T-helper 17 cell (primary cell): ENCODE data around the gene ORC4. TPM values are rescaled to one million over a fixed set of nuclear protein-coding genes. Genes with fewer than 3 reads are reported as not detected.
A peak's percentile ranks its signal among the peaks of the same experiment; 100 is the strongest.

Source experiments
- ATAC-seq: fragments of 150-1000 bp; cut with Tn5 transposase; 2 replicates; pipeline ENCODE4 v1.10.0; 2021; ENCODE audit warnings: mild to moderate bottlenecking, moderate library complexity
- DNase-seq, 3 donors: peaks; one replicate each; pipeline versions ENCODE4 v3.0.0 to v3.0.0-alpha.2; 2020 to 2021
- H3K9me3 ChIP-seq: one replicate; pipeline ENCODE4 v1.7.0; 2013; ENCODE audit warnings: low read length, mild to moderate bottlenecking; ENCODE audit not compliant: control insufficient read depth, poor library complexity, severe bottlenecking
- H3K27ac Mint-ChIP-seq: one replicate; pipeline ENCODE4 v1.8.0; 2022; ENCODE audit warnings: mild to moderate bottlenecking, moderate library complexity, mixed read lengths
- H3K27me3 Mint-ChIP-seq: one replicate; pipeline ENCODE4 v1.8.0; 2022; ENCODE audit warnings: mixed read lengths
- H3K36me3 Mint-ChIP-seq: one replicate; pipeline ENCODE4 v1.8.0; 2022; ENCODE audit warnings: low read depth, mixed read lengths
- H3K4me1 Mint-ChIP-seq: one replicate; pipeline ENCODE4 v1.8.0; 2022; ENCODE audit warnings: mild to moderate bottlenecking, mixed read lengths
- H3K4me3 Mint-ChIP-seq: one replicate; pipeline ENCODE4 v1.8.0; 2022; ENCODE audit warnings: mild to moderate bottlenecking, moderate library complexity, mixed read lengths
- total RNA-seq, 4 donors: library from RNA in 2 of 4; stranded (reverse) in 2 of 4; gene quantifications; one replicate each; pipeline ENCODE4 v1.2.3 and lab custom pipeline; 2022 to 2026

Gene ORC4
- 10 to 100 TPM; 29.5 to 32.7 TPM for total RNA-seq
- 32.4 to 36.5 reads per million in 2 donors for total RNA-seq (lab: John Stamatoyannopoulos, UW)

DNA sequence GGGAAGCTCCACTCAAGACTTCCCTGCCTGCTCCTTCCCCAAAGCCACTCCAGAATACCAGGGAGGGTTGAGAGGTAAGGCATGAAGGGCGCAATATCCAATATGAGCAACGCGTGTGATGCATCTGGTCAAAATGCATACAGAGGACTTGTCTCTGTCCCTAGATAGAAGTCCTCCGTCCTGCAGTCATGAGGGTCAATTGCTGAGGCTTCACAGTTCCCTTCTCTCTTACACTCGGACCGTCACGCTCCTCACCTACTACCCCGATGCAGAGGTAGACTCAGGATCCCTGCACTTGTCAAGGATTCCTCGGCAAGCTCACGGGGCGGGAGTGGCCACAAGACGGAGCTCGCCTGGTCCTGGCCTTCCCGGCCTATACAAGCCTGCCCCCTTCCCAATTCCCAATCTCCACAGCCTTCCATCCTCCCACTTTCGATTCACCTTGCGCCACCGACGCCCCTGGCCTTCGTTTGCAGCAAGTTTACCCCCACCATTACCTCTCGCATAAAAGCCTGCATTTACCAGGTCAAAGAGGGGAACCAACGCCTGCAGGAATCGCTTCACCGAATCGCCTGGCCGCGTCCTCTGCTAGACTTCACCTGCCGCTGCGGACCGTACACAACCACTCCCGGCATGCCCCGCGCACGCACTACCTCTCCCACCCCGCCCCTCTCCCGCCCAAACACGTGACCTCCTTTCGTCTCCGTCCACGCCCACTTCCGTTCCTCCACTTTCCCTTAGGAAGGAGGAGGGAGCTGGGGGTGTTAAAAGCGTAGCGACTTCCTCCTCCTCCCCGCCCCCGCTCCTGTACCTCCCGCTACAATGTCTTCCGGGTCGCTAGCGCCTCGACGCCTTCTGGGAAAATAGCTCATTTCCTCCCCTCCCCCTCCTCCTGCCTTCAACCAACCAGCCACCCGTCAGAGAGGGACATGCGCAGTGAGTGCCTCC is at the start of gene ORC4:
ORC4 (minus strand) TSS at position 627 of the 948 bp plus-strand sequence. CDS start 44,779 bp downstream, outside the sequence.
- H3K27me3 Mint-ChIP-seq: no peaks in the 10 kb centered on the region
- ATAC-seq (peak; percentile 91), DNase-seq (peak; percentile 85 to 96 (median 92))
- peaks cover 5% of the 10 kb centered on the region for H3K36me3 Mint-ChIP-seq
- no peaks in the 10 kb centered on the region for H3K9me3 ChIP-seq
- H3K4me1 Mint-ChIP-seq: peaks cover 37% of the 10 kb centered on the region
- peak within 1 kb of the TSS; percentile 97 for H3K27ac Mint-ChIP-seq
- H3K4me3 Mint-ChIP-seq: peak within 1 kb of the TSS; percentile 100

DNA sequence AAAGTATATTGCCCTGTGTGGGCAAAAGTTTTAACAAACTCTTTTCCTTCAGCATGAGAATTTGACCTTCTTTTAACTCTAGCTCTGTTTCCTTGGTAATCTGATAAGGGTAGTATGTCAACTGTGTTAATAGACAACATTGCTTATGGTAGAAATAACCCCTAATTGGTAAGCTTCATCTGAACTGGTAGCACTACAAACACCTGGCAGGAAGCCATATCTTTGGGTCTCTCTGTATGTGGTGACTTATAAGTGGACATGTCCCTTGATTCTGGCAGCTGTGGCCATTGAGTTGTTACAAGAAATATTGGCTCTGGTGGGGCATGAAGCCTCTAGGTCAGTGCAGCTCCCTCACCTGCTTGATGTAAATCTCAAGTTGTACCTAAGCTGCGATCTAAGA is 47.3 kb upstream of the ORC4 start:
- DNase-seq: no peak
- no peaks in the 10 kb centered on the region for H3K9me3 ChIP-seq
- H3K27ac Mint-ChIP-seq: no peak overlapping the region
- no peaks in the 10 kb centered on the region for H3K4me1 Mint-ChIP-seq
- no peaks in the 10 kb centered on the region for H3K27me3 Mint-ChIP-seq
- H3K4me3 Mint-ChIP-seq: no peak overlapping the region
- H3K36me3 Mint-ChIP-seq: no peaks in the 10 kb centered on the region
- ATAC-seq: no peak

DNA sequence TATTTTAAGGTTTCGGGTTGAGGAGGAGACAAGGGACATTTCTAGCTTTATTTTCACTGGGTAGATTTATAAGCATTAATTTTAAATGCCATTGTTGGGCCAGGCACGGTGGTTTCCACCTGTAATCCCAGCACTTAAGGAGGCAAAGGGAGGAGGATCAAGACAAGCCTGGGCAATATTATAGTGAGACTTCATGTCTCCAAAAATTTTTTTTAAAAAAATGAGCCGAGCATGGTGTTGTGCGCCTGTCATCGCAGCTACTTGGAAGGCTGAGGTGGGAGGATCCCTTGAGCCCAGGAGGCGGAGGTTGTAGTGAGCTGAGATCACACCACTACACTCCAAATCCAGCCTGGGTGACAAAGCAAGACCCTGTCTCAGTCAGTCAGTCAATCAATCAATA is 45.4 kb upstream of the ORC4 start:
- Mint-ChIP-seq H3K27me3 (no peaks in the 10 kb centered on the region), H3K4me3 (no peak overlapping the region)
- no peak for ATAC-seq

DNA sequence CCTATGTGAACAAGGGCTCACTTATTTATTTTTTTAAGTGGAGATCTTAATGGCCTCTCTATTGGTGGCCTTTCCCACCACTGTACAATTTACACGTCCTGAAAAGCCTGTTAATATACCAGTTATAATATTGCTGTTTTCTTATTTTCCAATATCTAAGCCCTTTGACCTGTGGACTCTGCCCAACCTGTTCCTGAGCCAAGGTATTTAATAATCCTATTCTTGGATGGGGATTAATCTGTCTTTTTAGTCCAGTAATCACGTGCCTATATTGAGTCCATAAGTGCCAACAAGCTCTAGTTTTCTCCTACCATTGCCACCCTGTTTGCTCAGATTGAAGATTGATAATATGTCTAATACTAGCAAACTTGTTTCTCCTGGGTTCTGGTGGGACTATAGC is 43.1 kb upstream of the ORC4 start:
- no peak for ATAC-seq

More for the DNA sequence above, 45.4 kb upstream of the ORC4 start:
- H3K9me3 ChIP-seq: no peaks in the 10 kb centered on the region
- no peaks in the 10 kb centered on the region for H3K4me1 Mint-ChIP-seq
- H3K36me3 Mint-ChIP-seq: no peaks in the 10 kb centered on the region
- no peak for DNase-seq
- no peak overlapping the region for H3K27ac Mint-ChIP-seq

GRCh38 chr2:148058641-148059040 is 38.1 kb upstream of the ORC4 start:
- no peaks in the 10 kb centered on the region for H3K9me3 ChIP-seq
- ATAC-seq (no peak), DNase-seq (no peak)
- Mint-ChIP-seq H3K27me3 (no peaks in the 10 kb centered on the region), H3K4me3 (no peak overlapping the region), H3K4me1 (peaks cover 5% of the 10 kb centered on the region), H3K27ac (no peak overlapping the region), H3K36me3 (no peaks in the 10 kb centered on the region)

More for the DNA sequence above, 43.1 kb upstream of the ORC4 start:
- no peaks in the 10 kb centered on the region for H3K9me3 ChIP-seq
- H3K4me1 Mint-ChIP-seq: no peaks in the 10 kb centered on the region
- no peak overlapping the region for H3K27ac Mint-ChIP-seq
- no peak overlapping the region for H3K4me3 Mint-ChIP-seq
- H3K36me3 Mint-ChIP-seq: no peaks in the 10 kb centered on the region
- no peaks in the 10 kb centered on the region for H3K27me3 Mint-ChIP-seq
- DNase-seq: no peak

GRCh38 chr2:148052687-148053086 is 32.1 kb upstream of the ORC4 start:
- H3K4me3 Mint-ChIP-seq: no peak overlapping the region
- peaks cover 4% of the 10 kb centered on the region for H3K36me3 Mint-ChIP-seq
- H3K9me3 ChIP-seq: no peaks in the 10 kb centered on the region
- DNase-seq: no peak
- H3K27me3 Mint-ChIP-seq: no peaks in the 10 kb centered on the region
- peaks cover 10% of the 10 kb centered on the region for H3K4me1 Mint-ChIP-seq
- no peak overlapping the region for H3K27ac Mint-ChIP-seq
- no peak for ATAC-seq

GRCh38 chr2:148049284-148049683 is 28.7 kb upstream of the ORC4 start:
- Mint-ChIP-seq H3K27ac (no peak overlapping the region), H3K4me3 (no peak overlapping the region), H3K4me1 (peaks cover 17% of the 10 kb centered on the region)

DNA sequence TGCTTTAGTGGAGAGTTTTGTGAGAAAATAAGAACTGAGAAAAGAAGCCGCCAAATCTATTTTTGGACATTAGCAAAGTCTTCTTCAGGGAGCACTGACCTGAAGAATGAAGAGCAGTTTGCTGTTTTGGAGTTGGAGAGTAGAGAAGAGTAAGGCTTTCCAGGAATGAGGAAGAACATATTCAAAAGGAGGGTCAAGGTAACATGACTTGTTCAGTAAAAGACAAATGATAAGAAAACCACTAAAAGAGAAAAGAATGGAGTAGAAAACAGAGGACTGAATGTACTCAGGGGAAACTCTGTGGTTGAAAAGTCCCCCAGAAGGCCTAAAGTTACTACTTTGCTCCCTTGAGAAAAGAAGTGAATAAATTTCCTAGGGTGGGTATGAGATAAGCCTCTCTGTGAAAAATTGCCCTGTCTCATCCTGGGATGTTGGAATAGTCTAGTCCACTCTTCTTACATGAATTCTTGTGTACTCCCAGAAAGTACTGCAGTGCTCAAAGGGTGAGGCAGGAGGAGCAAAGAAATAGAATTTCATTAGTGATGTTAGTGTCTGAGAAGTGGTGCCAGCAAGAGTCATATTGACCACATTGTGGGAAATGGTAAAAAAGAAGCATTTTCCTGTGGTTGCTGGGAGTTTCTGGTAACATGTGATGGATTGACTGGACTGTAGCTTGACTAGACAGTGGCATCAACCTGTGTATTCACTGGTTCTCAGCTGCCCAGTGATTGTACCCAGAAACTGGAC is 28.1 kb upstream of the ORC4 start:
- no peaks in the 10 kb centered on the region for H3K27me3 Mint-ChIP-seq
- peaks cover 4% of the 10 kb centered on the region for H3K36me3 Mint-ChIP-seq
- no peak for ATAC-seq
- H3K27ac Mint-ChIP-seq: peak overlapping the region; percentile 59
- no peak for DNase-seq
- H3K4me3 Mint-ChIP-seq: no peak overlapping the region
- H3K9me3 ChIP-seq: no peaks in the 10 kb centered on the region
- H3K4me1 Mint-ChIP-seq: peaks cover 17% of the 10 kb centered on the region

More at GRCh38 chr2:148049284-148049683, 28.7 kb upstream of the ORC4 start:
- no peaks in the 10 kb centered on the region for H3K9me3 ChIP-seq
- ATAC-seq: no peak
- peaks cover 4% of the 10 kb centered on the region for H3K36me3 Mint-ChIP-seq
- no peaks in the 10 kb centered on the region for H3K27me3 Mint-ChIP-seq
- DNase-seq: no peak

- no peak overlapping the region for H3K4me3 Mint-ChIP-seq
- H3K9me3 ChIP-seq: no peaks in the 10 kb centered on the region
- no peaks in the 10 kb centered on the region for H3K27me3 Mint-ChIP-seq
- H3K4me1 Mint-ChIP-seq: peaks cover 17% of the 10 kb centered on the region
- DNase-seq (no peak), ATAC-seq (no peak)
- no peak overlapping the region for H3K27ac Mint-ChIP-seq
- peaks cover 2% of the 10 kb centered on the region for H3K36me3 Mint-ChIP-seq
Observed at GRCh38 chr2:148046802-148047201, 26.3 kb upstream of the ORC4 start.

GRCh38 chr2:148044322-148044721 is 23.8 kb upstream of the ORC4 start:
- DNase-seq: no peak
- Mint-ChIP-seq H3K4me1 (peaks cover 15% of the 10 kb centered on the region), H3K27me3 (no peaks in the 10 kb centered on the region)

DNA sequence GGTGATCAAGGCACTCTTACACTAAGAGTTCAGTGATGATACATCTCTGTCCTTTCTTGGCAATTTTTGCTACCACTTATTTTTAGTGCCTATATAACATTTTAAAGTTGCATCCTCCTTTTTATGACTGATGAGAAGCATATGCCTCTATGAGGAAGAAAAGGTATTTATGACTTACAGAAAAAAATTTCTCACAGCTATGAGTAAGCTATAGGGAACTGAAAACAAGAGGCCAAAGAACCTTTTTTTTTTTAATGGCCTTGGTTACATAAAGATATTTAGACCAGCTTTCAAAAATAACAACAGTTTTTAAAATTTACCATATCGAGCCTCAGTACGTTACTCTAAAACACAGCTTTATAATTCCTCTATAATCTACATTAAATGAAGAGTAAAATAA is 21.7 kb upstream of the ORC4 start:
- no peaks in the 10 kb centered on the region for H3K27me3 Mint-ChIP-seq
- H3K4me3 Mint-ChIP-seq: no peak overlapping the region
- no peak for DNase-seq
- ATAC-seq: no peak
- H3K36me3 Mint-ChIP-seq: peaks cover 2% of the 10 kb centered on the region
- H3K4me1 Mint-ChIP-seq: peaks cover 11% of the 10 kb centered on the region
- no peaks in the 10 kb centered on the region for H3K9me3 ChIP-seq
- H3K27ac Mint-ChIP-seq: no peak overlapping the region

More at GRCh38 chr2:148044322-148044721, 23.8 kb upstream of the ORC4 start:
- H3K9me3 ChIP-seq: no peaks in the 10 kb centered on the region
- Mint-ChIP-seq H3K4me3 (no peak overlapping the region), H3K27ac (no peak overlapping the region), H3K36me3 (peaks cover 2% of the 10 kb centered on the region)
- ATAC-seq: no peak

- Mint-ChIP-seq H3K27me3 (no peaks in the 10 kb centered on the region), H3K27ac (no peak overlapping the region), H3K36me3 (peaks cover 2% of the 10 kb centered on the region), H3K4me3 (no peak overlapping the region), H3K4me1 (peaks cover 2% of the 10 kb centered on the region)
- DNase-seq (no peak), ATAC-seq (no peak)
- H3K9me3 ChIP-seq: no peaks in the 10 kb centered on the region
Observed at GRCh38 chr2:148039783-148040182, 19.2 kb upstream of the ORC4 start.

- H3K36me3 Mint-ChIP-seq: peaks cover 5% of the 10 kb centered on the region
- H3K9me3 ChIP-seq: no peaks in the 10 kb centered on the region
- DNase-seq (no peak), ATAC-seq (no peak)
- peaks cover 7% of the 10 kb centered on the region for H3K4me1 Mint-ChIP-seq
- no peak overlapping the region for H3K27ac Mint-ChIP-seq
- no peak overlapping the region for H3K4me3 Mint-ChIP-seq
- H3K27me3 Mint-ChIP-seq: no peaks in the 10 kb centered on the region
Observed at GRCh38 chr2:148032215-148032614, 11.7 kb upstream of the ORC4 start.
